HepG2 (cell line): ENCODE results near the gene HADHA. TPM values are rescaled to one million over a fixed set of nuclear protein-coding genes. Genes with fewer than 3 reads are reported as not detected.
A peak's percentile ranks its signal among the peaks of the same experiment; 100 is the strongest.

ENCODE experiments used
- ATF1 ChIP-seq: IDR thresholded peaks from 2 replicates; pipeline ENCODE4 v1.6.1; 2016; ENCODE audit warnings: mild to moderate bottlenecking, control low read depth
- DMTF1 ChIP-seq: sonication (generic); formaldehyde crosslinking; IDR thresholded peaks from 2 replicates; pipeline ENCODE4 v1.4.0; 2020; ENCODE audit warnings: mild to moderate bottlenecking, missing genetic modification reagents
- HMGXB4 ChIP-seq, 2 experiments: sonication (generic) in 1 of 2; formaldehyde crosslinking in 1 of 2; IDR thresholded peaks; 2 replicates each; pipeline versions ENCODE4 v1.4.0 to v1.6.1; 2018 to 2020; ENCODE audit warnings: missing genetic modification reagents in 2 of 2, borderline replicate concordance in 1 of 2, low read depth in 1 of 2, mild to moderate bottlenecking in 1 of 2, missing biosample characterization in 1 of 2
- JUND ChIP-seq: sonication (generic); formaldehyde crosslinking; IDR thresholded peaks from 2 replicates; pipeline ENCODE4 v1.8.0; 2022; ENCODE audit warnings: mild to moderate bottlenecking, missing genetic modification reagents
- MTF1 ChIP-seq: sonication (generic); formaldehyde crosslinking; IDR thresholded peaks from 2 replicates; pipeline ENCODE4 v1.5.0; 2020; ENCODE audit warnings: missing genetic modification reagents
- NR0B2 ChIP-seq: sonication (generic); formaldehyde crosslinking; IDR thresholded peaks from 2 replicates; pipeline ENCODE4 v1.4.0; 2020; ENCODE audit warnings: mild to moderate bottlenecking, missing genetic modification reagents
- NRL ChIP-seq: sonication (generic); formaldehyde crosslinking; IDR thresholded peaks from 2 replicates; pipeline ENCODE4 v1.5.0; 2020; ENCODE audit warnings: missing genetic modification reagents, mild to moderate bottlenecking, moderate library complexity, borderline replicate concordance
- PHF20 ChIP-seq: sonication (generic); formaldehyde crosslinking; IDR thresholded peaks from 2 replicates; pipeline ENCODE4 v1.5.0; 2020; ENCODE audit warnings: mild to moderate bottlenecking, missing genetic modification reagents
- POGK ChIP-seq: sonication (generic); formaldehyde crosslinking; conservative IDR thresholded peaks from 2 replicates; pipeline ENCODE4 v1.8.0; 2022; ENCODE audit warnings: mild to moderate bottlenecking, moderate library complexity, missing genetic modification reagents
- POLR2G ChIP-seq: fragments of 200-400 bp; formaldehyde crosslinking; IDR thresholded peaks from 2 replicates; pipeline ENCODE4 v1.6.1; 2018; ENCODE audit warnings: mild to moderate bottlenecking, low read depth, low read length, moderate library complexity
- RAD21 ChIP-seq: fragments of 450-650 bp; formaldehyde crosslinking; IDR thresholded peaks from 2 replicates; pipeline ENCODE4 v1.5.0; 2020; ENCODE audit warnings: mild to moderate bottlenecking
- TRAFD1 ChIP-seq: sonication (generic); formaldehyde crosslinking; IDR thresholded peaks from 2 replicates; pipeline ENCODE4 v1.5.1; 2020; ENCODE audit warnings: missing genetic modification reagents, mild to moderate bottlenecking, borderline replicate concordance
- ZNF362 ChIP-seq: sonication (generic); formaldehyde crosslinking; IDR thresholded peaks from 2 replicates; pipeline ENCODE4 v1.4.0; 2020; ENCODE audit warnings: missing genetic modification reagents, mild to moderate bottlenecking, borderline replicate concordance
- ZNF512 ChIP-seq: sonication (generic); formaldehyde crosslinking; IDR thresholded peaks from 2 replicates; pipeline ENCODE4 v1.4.0; 2020; ENCODE audit warnings: mild to moderate bottlenecking, missing genetic modification reagents
- ZNF674 ChIP-seq: sonication (generic); formaldehyde crosslinking; IDR thresholded peaks from 2 replicates; pipeline ENCODE4 v1.5.0; 2020; ENCODE audit warnings: low read depth, mild to moderate bottlenecking, missing genetic modification reagents
- ZNF776 ChIP-seq: sonication (generic); formaldehyde crosslinking; IDR thresholded peaks from 2 replicates; pipeline ENCODE4 v1.4.0; 2020; ENCODE audit warnings: mild to moderate bottlenecking, missing genetic modification reagents
- polyA plus RNA-seq, 8 experiments: library from polyadenylated mRNA; depleted of rRNA in 3 of 8; stranded (reverse) in 7 of 8; unstranded in 1 of 8; fragments of >200 nt; fragmentation: Illumina TruSeq in 4 of 8; extraction: Trizol in 4 of 8; gene quantifications; 2 replicates each; pipeline versions ENCODE4 v1.2.1 to v1.2.3, GENCODE V29; 2011 to 2016; ENCODE audit warnings: low read depth in 4 of 8, missing spikeins in 1 of 8, mixed read lengths in 1 of 8; ENCODE audit not compliant: insufficient read depth in 1 of 8
- total RNA-seq, 5 experiments: library from RNA; depleted of rRNA; stranded (reverse); fragments of >200 nt; fragmentation: Illumina TruSeq; extraction: Trizol; gene quantifications; 2 replicates each; pipeline ENCODE4 v1.2.3, GENCODE V29; 2016; ENCODE audit warnings: low read depth in 1 of 5

HADHA gene
- total and polyA plus RNA-seq, 2 of the 13 experiments (the other 11 are each of a cell fraction or from before 2014, with no cell fraction given), result 102 to 270 TPM

- no peak for TF ChIP-seq NRL (CRISPR knock-in tag)
- 0 out of 2 replicates have a peak, but pooled peaks have one; percentile 26 for TF ChIP-seq ATF1 (CRISPR knock-in tag)
- no peak for TF ChIP-seq MTF1 (CRISPR knock-in tag)
- no peak for TF ChIP-seq NR0B2 (CRISPR knock-in tag)
- TF ChIP-seq JUND (CRISPR knock-in tag), result no peak
- 0 out of 2 replicates have a peak, but pooled peaks have one; percentile 27 for TF ChIP-seq ZNF362 (CRISPR knock-in tag)
- TF ChIP-seq PHF20, result no peak
- 0 out of 2 replicates have a peak, but pooled peaks have one; percentile 31 for TF ChIP-seq POGK (CRISPR knock-in tag)
- no peak for TF ChIP-seq ZNF776 (CRISPR knock-in tag)
- peak; percentile 86 for TF ChIP-seq RAD21 (CRISPR knock-in tag)
- TF ChIP-seq POLR2G, result no peak
- TF ChIP-seq TRAFD1 (CRISPR knock-in tag), result no peak
- TF ChIP-seq ZNF674 (CRISPR knock-in tag), result no peak
- no peak for TF ChIP-seq DMTF1 (CRISPR knock-in tag)
- no peak for TF ChIP-seq HMGXB4 (CRISPR knock-in tag; IDR thresholded peaks at IDR 0.05; ENCODE audit: borderline replicate concordance in 1 of 2, low read depth in 1 of 2)
- TF ChIP-seq ZNF512 (CRISPR knock-in tag), result no peak
Measured at GRCh38 chr2:26144953-26145680, 99.3 kb downstream of the HADHA start (continued).
